ENCODE results near the gene GP1BB. TPM values are rescaled to one million over a fixed set of nuclear protein-coding genes. Genes with fewer than 3 reads are reported as not detected.
A peak's percentile ranks its signal among the peaks of the same experiment; 100 is the strongest.

GP1BB gene
- total and polyA plus RNA-seq, 11 donors, result 1.4 to 52.2 (median 10.7) TPM; not detected in 3

- Histone ChIP-seq H3K27ac (no peak overlapping the region), H3K36me3 (no peaks in the 10 kb centered on the region), H3K27me3 (peaks cover 0 to 9% (median under 1%) of the 10 kb centered on the region in 9 donors), H3K9me3 (no peaks in the 10 kb centered on the region), H3K4me3 (no peak overlapping the region), H3K4me1 (peaks cover 0 to 18% (median 8%) of the 10 kb centered on the region in 12 donors)
- intact Hi-C loops (cut with DNase I), result no loop called here
- DNase-seq (no peak), ATAC-seq (no peak)
- TF ChIP-seq CTCF (IDR thresholded peaks at IDR 0.05) (no peak), POLR2A (IDR thresholded peaks at IDR 0.05) (no peak)
- 74 to 87% (median 79%) methylated on average over 5 to 10 of the region's 10 CpGs; no CpG with 5 or more reads in 1 of the 4 donors for WGBS, 4 donors
Measured at GRCh38 chr22:19728836-19729235, 5.5 kb downstream of the GP1BB start.

- WGBS, 4 donors, result 81 to 86% (median 82%) methylated on average over 9 of the region's 9 CpGs
- no peak for ATAC-seq
- TF ChIP-seq POLR2A (IDR thresholded peaks at IDR 0.05) (no peak), CTCF (IDR thresholded peaks at IDR 0.05) (no peak)
Measured at GRCh38 chr22:19729507-19729906, 6.2 kb downstream of the GP1BB start.

GRCh38 chr22:19730198-19730597 lies 6.9 kb downstream of the GP1BB start:
- DNase-seq (no peak), ATAC-seq (peak in 2 of 4 donors; percentile 2 to 4)
- WGBS, 4 donors, result 84 to 98% (median 94%) methylated on average over 6 to 8 of the region's 8 CpGs
- H3K4me1 ChIP-seq, result peaks cover 0 to 10% (median 8%) of the 10 kb centered on the region in 12 donors
- TF ChIP-seq CTCF (IDR thresholded peaks at IDR 0.05) (no peak), POLR2A (IDR thresholded peaks at IDR 0.05) (no peak)
- no peak overlapping the region for H3K27ac ChIP-seq
- intact Hi-C loops (cut with DNase I), result loop anchor here (1.0 to 2.0 kb wide), 3 partner anchors 180 to 217 kb away; no protein-coding TSS in a partner anchor
- no peaks in the 10 kb centered on the region for H3K36me3 ChIP-seq
- no peak overlapping the region for H3K4me3 ChIP-seq
- H3K9me3 ChIP-seq, result no peaks in the 10 kb centered on the region
- no peaks in the 10 kb centered on the region for H3K27me3 ChIP-seq

More at GRCh38 chr22:19729507-19729906, 6.2 kb downstream of the GP1BB start:
- Histone ChIP-seq H3K36me3 (no peaks in the 10 kb centered on the region), H3K27me3 (peaks cover 0 to 3% (median 0%) of the 10 kb centered on the region in 9 donors), H3K27ac (no peak overlapping the region), H3K9me3 (no peaks in the 10 kb centered on the region), H3K4me3 (no peak overlapping the region), H3K4me1 (peaks cover 0 to 11% (median 8%) of the 10 kb centered on the region in 12 donors)
- intact Hi-C loops (cut with DNase I), result no loop called here
- no peak for DNase-seq

GRCh38 chr22:19730655-19731360 lies 7.5 kb downstream of the GP1BB start:
- Histone ChIP-seq H3K27ac (no peak overlapping the region), H3K27me3 (no peaks in the 10 kb centered on the region), H3K36me3 (no peaks in the 10 kb centered on the region), H3K4me1 (peaks cover 0 to 10% (median 8%) of the 10 kb centered on the region in 12 donors), H3K9me3 (no peaks in the 10 kb centered on the region), H3K4me3 (peak overlapping the region in 10 of 12 donors; percentile 10 to 50 (median 42))
- WGBS, 4 donors, result 1 to 10% (median 5%) methylated on average over 21 to 48 of the region's 48 CpGs
- intact Hi-C loops (cut with DNase I), result loop anchor here (1.0 to 2.0 kb wide), 3 partner anchors 179 to 216 kb away; no protein-coding TSS in a partner anchor
- TF ChIP-seq POLR2A (IDR thresholded peaks at IDR 0.05), result no peak
- TF ChIP-seq CTCF (IDR thresholded peaks at IDR 0.05), result peak; percentile 87 to 99 (median 94)
- ATAC-seq, result peak; percentile 80 to 91 (median 85)
- peak; percentile 82 to 93 (median 84) for DNase-seq
